GM10266 (cell line): ENCODE measurements around the gene SMPDL3B.

Source experiments
- DNase-seq: peaks from one replicate; pipeline ENCODE4 v3.0.0; 2012; ENCODE audit errors: extremely low spot score
- CTCF ChIP-seq: IDR thresholded peaks from 2 replicates; pipeline ENCODE4 v1.5.1; 2012; ENCODE audit warnings: mild to moderate bottlenecking, low read depth; ENCODE audit not compliant: control insufficient read depth, insufficient read depth; ENCODE audit errors: missing control alignments

Gene SMPDL3B, protein sequence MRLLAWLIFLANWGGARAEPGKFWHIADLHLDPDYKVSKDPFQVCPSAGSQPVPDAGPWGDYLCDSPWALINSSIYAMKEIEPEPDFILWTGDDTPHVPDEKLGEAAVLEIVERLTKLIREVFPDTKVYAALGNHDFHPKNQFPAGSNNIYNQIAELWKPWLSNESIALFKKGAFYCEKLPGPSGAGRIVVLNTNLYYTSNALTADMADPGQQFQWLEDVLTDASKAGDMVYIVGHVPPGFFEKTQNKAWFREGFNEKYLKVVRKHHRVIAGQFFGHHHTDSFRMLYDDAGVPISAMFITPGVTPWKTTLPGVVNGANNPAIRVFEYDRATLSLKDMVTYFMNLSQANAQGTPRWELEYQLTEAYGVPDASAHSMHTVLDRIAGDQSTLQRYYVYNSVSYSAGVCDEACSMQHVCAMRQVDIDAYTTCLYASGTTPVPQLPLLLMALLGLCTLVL

GRCh38 chr1:27934818-27935549 lies at the start of gene SMPDL3B:
Gene SMPDL3B, plus strand, starts transcription at chr1:27935000. Its CDS starts 184 bp downstream, at chr1:27935184.
- DNase-seq = no peak
- no peak for TF ChIP-seq CTCF

GRCh38 chr1:27885114-27885528 lies 49.7 kb upstream of the SMPDL3B start:
- no peak for TF ChIP-seq CTCF
- no peak for DNase-seq

DNA sequence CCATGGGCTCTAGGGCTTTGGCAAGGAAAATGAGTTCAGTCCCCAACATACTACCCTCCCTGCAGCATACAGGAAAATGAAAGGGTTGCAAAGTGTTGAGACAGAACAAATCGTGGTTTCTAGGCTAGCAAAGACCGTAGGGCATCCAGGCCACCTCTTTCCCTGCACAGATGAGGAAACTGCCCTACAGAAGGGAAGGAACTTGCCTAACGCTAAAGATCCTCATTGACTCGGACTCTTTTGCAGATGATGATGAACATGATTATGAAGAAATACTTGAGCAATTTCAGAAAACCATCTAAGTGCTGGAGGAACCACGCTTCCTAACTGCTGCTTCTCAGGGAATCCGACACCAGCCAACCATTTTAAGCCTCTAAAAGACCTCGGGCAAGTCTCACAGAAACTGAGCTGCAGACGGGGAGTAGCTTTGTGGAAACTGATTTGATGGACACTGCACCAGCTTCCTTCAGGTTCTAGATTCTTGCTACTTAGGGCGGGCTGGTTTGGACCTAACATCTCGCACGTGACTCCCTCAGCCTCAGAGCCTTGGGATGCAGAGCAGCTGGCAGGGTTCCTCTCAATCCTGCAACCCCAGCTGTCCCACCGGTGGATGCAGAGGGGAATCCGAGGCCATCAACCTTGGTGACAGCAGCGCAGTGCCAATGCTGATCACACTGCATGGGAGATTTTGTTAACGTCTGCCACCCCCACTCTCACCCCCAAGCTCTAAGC lies 49.0 kb upstream of the SMPDL3B start:
- no peak for DNase-seq

DNA sequence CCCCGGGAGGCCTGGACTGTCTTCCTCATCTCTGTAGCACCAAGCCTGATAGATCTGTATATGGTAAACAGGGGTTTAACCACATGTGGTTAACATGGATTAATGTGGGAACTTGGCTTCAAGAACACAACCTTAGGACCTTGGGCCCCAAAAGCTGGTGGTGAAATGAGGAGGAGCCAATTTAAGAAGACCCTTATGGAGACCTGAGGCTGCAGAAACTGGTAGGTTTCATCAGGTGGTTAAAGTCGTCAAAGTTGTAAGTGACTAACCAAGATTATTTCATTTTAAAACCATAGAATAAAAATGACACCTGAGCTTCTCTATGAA lies 48.5 kb upstream of the SMPDL3B start:
- DNase-seq = no peak
- no peak for TF ChIP-seq CTCF

More for the DNA sequence above, 49.0 kb upstream of the SMPDL3B start:
- no peak for TF ChIP-seq CTCF

DNA sequence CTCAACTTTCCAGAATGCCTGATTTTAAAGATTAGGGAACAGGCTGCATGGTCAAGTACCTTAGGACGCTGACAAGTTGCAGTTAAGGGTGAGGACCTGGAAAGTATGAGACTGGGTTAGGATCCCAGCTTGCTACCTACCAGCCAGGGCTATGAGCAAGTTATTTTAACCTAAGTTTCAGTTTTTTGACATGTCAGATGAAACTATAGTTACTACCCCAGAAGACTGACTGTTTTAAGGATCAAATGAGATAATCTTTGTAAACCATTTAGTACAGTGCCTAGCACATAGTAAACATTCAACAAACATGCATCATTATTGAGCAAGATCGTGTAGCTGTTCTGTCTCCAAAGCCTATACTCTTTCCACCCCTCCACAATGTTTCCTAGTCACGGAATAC lies 48.1 kb upstream of the SMPDL3B start:
- no peak for TF ChIP-seq CTCF

GRCh38 chr1:27887215-27888021 lies 47.4 kb upstream of the SMPDL3B start:
- TF ChIP-seq CTCF = no peak
- no peak for DNase-seq

More for the DNA sequence above, 48.1 kb upstream of the SMPDL3B start:
- no peak for DNase-seq
